Measurements from ENCODE around the gene PYDC1. TPM values are rescaled to one million over a fixed set of nuclear protein-coding genes. Genes with fewer than 3 reads are reported as not detected.

PYDC1 gene
- total RNA-seq, 1 experiment from 2014 or later, result not detected

DNA sequence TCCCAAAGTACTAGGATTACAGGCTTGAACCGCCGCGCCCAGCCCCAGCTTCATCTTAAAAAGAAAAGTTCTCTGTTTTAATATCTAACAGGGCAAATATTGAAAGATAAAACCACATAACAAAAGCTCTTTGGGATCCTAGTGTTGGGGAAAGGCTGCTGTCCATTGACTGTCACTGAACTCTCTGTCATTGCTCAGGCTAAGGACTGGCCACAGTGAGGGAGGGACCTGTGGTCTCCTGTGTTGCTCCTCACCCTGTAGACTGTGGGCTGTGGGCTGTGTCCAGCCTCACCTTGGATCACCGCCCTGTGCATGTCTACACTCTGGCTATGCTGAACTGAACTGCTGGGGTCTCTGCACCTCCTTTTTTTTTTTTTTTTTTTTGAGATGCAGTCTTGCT lies 11.3 kb upstream of the PYDC1 start:
- Mint-ChIP-seq H3K36me3 (ENCODE audit: insufficient read depth, unreplicated experiment) (no peaks in the 10 kb centered on the region), H3K27me3 (ENCODE audit: unreplicated experiment) (no peaks in the 10 kb centered on the region), H3K4me1 (ENCODE audit: low read depth, unreplicated experiment) (no peaks in the 10 kb centered on the region), H3K9me3 (ENCODE audit: low read depth, unreplicated experiment) (no peaks in the 10 kb centered on the region), H3K4me3 (ENCODE audit: low read depth, unreplicated experiment) (no peak overlapping the region), H3K27ac (ENCODE audit: unreplicated experiment) (no peak overlapping the region)
- DNase-seq, result no peak
- CTCF ChIA-PET, result interaction anchor here (0.5 kb wide), 1 partner anchor 12 kb away, joined by 3 read pairs; no protein-coding TSS in a partner anchor
- TF ChIP-seq, protein P1, sequence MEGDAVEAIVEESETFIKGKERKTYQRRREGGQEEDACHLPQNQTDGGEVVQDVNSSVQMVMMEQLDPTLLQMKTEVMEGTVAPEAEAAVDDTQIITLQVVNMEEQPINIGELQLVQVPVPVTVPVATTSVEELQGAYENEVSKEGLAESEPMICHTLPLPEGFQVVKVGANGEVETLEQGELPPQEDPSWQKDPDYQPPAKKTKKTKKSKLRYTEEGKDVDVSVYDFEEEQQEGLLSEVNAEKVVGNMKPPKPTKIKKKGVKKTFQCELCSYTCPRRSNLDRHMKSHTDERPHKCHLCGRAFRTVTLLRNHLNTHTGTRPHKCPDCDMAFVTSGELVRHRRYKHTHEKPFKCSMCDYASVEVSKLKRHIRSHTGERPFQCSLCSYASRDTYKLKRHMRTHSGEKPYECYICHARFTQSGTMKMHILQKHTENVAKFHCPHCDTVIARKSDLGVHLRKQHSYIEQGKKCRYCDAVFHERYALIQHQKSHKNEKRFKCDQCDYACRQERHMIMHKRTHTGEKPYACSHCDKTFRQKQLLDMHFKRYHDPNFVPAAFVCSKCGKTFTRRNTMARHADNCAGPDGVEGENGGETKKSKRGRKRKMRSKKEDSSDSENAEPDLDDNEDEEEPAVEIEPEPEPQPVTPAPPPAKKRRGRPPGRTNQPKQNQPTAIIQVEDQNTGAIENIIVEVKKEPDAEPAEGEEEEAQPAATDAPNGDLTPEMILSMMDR (IDR thresholded peaks at IDR 0.05; ENCODE audit: unreplicated experiment), result no peak
- intact Hi-C loops (cut with micrococcal nuclease; ENCODE audit: unreplicated experiment), result loop anchor here (1.0 kb wide), 1 partner anchor 21 kb away; no protein-coding TSS in a partner anchor
- BruUV-seq (replicated peaks), result no TSS peak

DNA sequence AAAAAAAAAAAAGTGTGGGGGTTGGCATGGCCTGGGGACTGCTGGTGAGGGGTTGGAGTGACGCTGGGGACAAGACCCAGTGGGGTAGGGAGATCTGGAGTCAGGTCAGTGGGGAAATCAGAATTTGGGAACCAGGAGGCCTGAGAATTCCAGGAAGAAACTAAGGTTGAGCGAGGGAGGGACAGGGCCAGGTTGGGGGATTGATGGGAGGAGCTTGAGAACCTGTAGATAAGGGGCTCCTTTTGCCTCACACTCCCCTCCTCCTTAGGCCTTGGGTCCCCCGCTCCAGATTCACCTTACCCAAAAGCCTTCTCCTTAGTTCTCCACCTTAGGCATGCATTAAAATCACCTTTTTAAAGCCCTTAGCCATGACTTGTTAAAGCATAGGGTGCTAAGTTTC lies 8.3 kb upstream of the PYDC1 start:
- H3K4me1 Mint-ChIP-seq (ENCODE audit: low read depth, unreplicated experiment), result no peaks in the 10 kb centered on the region
- H3K36me3 Mint-ChIP-seq (ENCODE audit: insufficient read depth, unreplicated experiment), result no peaks in the 10 kb centered on the region
- CTCF ChIA-PET, result interaction anchor here (0.8 kb wide), 1 partner anchor 37 kb away, joined by 3 read pairs; no protein-coding TSS in a partner anchor
- BruUV-seq (replicated peaks), result no TSS peak
- peaks cover 22% of the 10 kb centered on the region for H3K27me3 Mint-ChIP-seq (ENCODE audit: unreplicated experiment)
- intact Hi-C loops (cut with micrococcal nuclease; ENCODE audit: unreplicated experiment), result no loop called here
- no peaks in the 10 kb centered on the region for H3K9me3 Mint-ChIP-seq (ENCODE audit: low read depth, unreplicated experiment)
- DNase-seq, result no peak
- no peak overlapping the region for H3K4me3 Mint-ChIP-seq (ENCODE audit: low read depth, unreplicated experiment)
- no peak overlapping the region for H3K27ac Mint-ChIP-seq (ENCODE audit: unreplicated experiment)
- TF ChIP-seq, protein P1 (IDR thresholded peaks at IDR 0.05; ENCODE audit: unreplicated experiment), result no peak

DNA sequence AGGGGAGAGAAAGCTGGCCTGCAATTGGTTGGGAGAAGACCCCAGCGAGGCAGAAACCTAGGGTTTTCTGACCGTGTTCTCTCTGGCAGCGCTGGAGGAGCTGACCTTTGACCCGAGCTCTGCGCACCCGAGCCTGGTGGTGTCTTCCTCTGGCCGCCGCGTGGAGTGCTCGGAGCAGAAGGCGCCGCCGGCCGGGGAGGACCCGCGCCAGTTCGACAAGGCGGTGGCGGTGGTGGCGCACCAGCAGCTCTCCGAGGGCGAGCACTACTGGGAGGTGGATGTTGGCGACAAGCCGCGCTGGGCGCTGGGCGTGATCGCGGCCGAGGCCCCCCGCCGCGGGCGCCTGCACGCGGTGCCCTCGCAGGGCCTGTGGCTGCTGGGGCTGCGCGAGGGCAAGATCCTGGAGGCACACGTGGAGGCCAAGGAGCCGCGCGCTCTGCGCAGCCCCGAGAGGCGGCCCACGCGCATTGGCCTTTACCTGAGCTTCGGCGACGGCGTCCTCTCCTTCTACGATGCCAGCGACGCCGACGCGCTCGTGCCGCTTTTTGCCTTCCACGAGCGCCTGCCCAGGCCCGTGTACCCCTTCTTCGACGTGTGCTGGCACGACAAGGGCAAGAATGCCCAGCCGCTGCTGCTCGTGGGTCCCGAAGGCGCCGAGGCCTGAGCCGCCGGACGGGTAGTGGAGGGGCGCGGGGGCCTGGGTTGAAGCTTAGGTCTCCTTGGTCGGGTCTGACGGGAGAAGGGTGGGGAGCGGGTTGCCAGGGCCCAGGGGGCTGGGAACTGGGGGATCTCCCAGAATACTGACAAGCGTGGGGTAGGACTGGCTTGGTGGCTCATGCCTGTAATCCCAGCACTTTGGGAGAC lies 7.4 kb upstream of the PYDC1 start:
- H3K4me3 Mint-ChIP-seq (ENCODE audit: low read depth, unreplicated experiment), result no peak overlapping the region
- peaks cover 27% of the 10 kb centered on the region for H3K27me3 Mint-ChIP-seq (ENCODE audit: unreplicated experiment)
- TF ChIP-seq, protein P1 (IDR thresholded peaks at IDR 0.05; ENCODE audit: unreplicated experiment), result no peak
- H3K27ac Mint-ChIP-seq (ENCODE audit: unreplicated experiment), result no peak overlapping the region
- H3K4me1 Mint-ChIP-seq (ENCODE audit: low read depth, unreplicated experiment), result no peaks in the 10 kb centered on the region
- H3K36me3 Mint-ChIP-seq (ENCODE audit: insufficient read depth, unreplicated experiment), result no peaks in the 10 kb centered on the region
- no TSS peak for BruUV-seq (replicated peaks)
- intact Hi-C loops (cut with micrococcal nuclease; ENCODE audit: unreplicated experiment), result no loop called here
- DNase-seq, result no peak
- CTCF ChIA-PET, result interaction anchor here (0.8 kb wide), 1 partner anchor 38 kb away, joined by 3 read pairs; no protein-coding TSS in a partner anchor
- no peaks in the 10 kb centered on the region for H3K9me3 Mint-ChIP-seq (ENCODE audit: low read depth, unreplicated experiment)

DNA sequence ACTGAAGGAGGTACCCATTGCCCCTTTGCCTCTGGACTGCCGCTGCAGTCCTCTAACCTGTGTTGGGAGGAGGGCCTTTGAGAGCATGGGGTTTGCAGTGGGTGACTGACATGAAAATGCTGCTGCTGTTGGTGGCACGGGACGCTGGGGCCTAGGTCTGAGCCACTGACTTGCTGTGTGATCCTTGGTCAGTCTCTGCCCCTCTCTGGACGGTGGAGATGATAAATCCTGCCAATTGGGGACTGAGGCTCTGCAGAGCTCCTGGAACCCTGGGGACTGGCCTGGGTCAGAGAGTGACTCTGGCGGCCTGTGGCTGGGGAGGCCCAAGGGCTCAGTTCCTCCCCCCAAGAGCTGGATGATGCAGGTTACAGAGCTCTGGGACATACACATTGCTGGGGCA lies 6.1 kb upstream of the PYDC1 start:
- no peak overlapping the region for H3K27ac Mint-ChIP-seq (ENCODE audit: unreplicated experiment)
- BruUV-seq (replicated peaks), result no TSS peak
- no peak overlapping the region for H3K4me3 Mint-ChIP-seq (ENCODE audit: low read depth, unreplicated experiment)
- no peaks in the 10 kb centered on the region for H3K36me3 Mint-ChIP-seq (ENCODE audit: insufficient read depth, unreplicated experiment)
- TF ChIP-seq, protein P1 (IDR thresholded peaks at IDR 0.05; ENCODE audit: unreplicated experiment), result no peak
- no peaks in the 10 kb centered on the region for H3K4me1 Mint-ChIP-seq (ENCODE audit: low read depth, unreplicated experiment)
- CTCF ChIA-PET, result no interaction called here
- intact Hi-C loops (cut with micrococcal nuclease; ENCODE audit: unreplicated experiment), result no loop called here
- no peak for DNase-seq
- H3K9me3 Mint-ChIP-seq (ENCODE audit: low read depth, unreplicated experiment), result no peaks in the 10 kb centered on the region
- H3K27me3 Mint-ChIP-seq (ENCODE audit: unreplicated experiment), result peaks cover 40% of the 10 kb centered on the region
